HCT116 (cell line): ENCODE measurements around the gene AVL9.

ENCODE experiments used
- ATF3 ChIP-seq: IDR thresholded peaks from 2 replicates; pipeline ENCODE4 v1.6.1; 2012
- CBX3 ChIP-seq: IDR thresholded peaks from 2 replicates; pipeline ENCODE4 v1.6.1; 2012; ENCODE audit warnings: low read depth
- CTCF ChIP-seq, 3 experiments: fragments of 200-600 bp in 1 of 3; sonication (generic) in 1 of 3; IDR thresholded peaks in 2 of 3; conservative IDR thresholded peaks in 1 of 3; 2 replicates each; pipeline ENCODE4 v1.5.1; 2012 to 2017; ENCODE audit warnings: low read depth in 2 of 3, low read length in 2 of 3, antibody characterized with exemption in 1 of 3, borderline replicate concordance in 1 of 3, control low read depth in 1 of 3, mild to moderate bottlenecking in 1 of 3, mixed read lengths in 1 of 3, mixed run types in 1 of 3, moderate library complexity in 1 of 3; ENCODE audit not compliant: insufficient read depth in 1 of 3
- EZH2 ChIP-seq: fragments of 200-600 bp; sonication (generic); IDR thresholded peaks from 2 replicates; pipeline ENCODE4 v1.6.1; 2017; ENCODE audit warnings: antibody characterized with exemption, mixed run types
- JUND ChIP-seq: IDR thresholded peaks from 2 replicates; pipeline ENCODE4 v1.6.1; 2012
- POLR2A ChIP-seq: IDR thresholded peaks from 2 replicates; pipeline ENCODE4 v1.7.0; 2011; ENCODE audit warnings: borderline replicate concordance; ENCODE audit not compliant: insufficient read depth, insufficient read length; ENCODE audit errors: extremely low read depth
- POLR2AphosphoS5 ChIP-seq: IDR thresholded peaks from 2 replicates; pipeline ENCODE4 v1.6.1; 2011; ENCODE audit warnings: mild to moderate bottlenecking, low read depth, low read length, moderate library complexity
- RAD21 ChIP-seq: IDR thresholded peaks from 2 replicates; pipeline ENCODE4 v1.6.1; 2012; ENCODE audit warnings: low read depth, mild to moderate bottlenecking
- SP1 ChIP-seq: IDR thresholded peaks from 2 replicates; pipeline ENCODE4 v1.6.1; 2012; ENCODE audit warnings: low read depth
- SRF ChIP-seq: IDR thresholded peaks from 2 replicates; pipeline ENCODE4 v1.6.1; 2012; ENCODE audit warnings: low read depth
- TCF7L2 ChIP-seq: IDR thresholded peaks from 2 replicates; pipeline ENCODE4 v1.7.0; 2011; ENCODE audit warnings: borderline replicate concordance, inconsistent platforms; ENCODE audit not compliant: insufficient read depth, insufficient read length; ENCODE audit errors: extremely low read depth
- YY1 ChIP-seq: IDR thresholded peaks from 2 replicates; pipeline ENCODE4 v1.6.1; 2011; ENCODE audit warnings: low read length, low read depth, moderate library complexity, mild to moderate bottlenecking; ENCODE audit not compliant: insufficient replicate concordance; ENCODE audit errors: extremely low read depth

DNA sequence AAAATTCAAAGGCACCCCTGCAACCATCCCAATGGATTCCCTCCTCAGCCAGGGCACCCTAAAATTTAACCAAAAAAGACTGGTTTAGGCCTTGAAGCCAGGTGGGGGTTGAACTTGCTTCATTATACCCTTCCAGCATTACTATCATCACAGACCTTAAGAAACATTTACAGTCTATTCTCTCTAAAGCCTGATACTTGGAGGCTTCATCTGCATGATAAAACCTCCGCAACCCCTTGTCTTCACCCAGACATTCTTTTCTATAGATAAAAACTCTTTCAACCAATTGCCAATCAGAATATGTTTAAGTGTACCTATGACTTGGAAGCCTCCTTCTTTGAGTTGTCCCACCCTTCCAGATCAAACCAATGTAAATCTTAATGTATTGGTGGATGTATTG, 17.9 kb downstream of the AVL9 start:
- TF ChIP-seq CTCF (IDR thresholded peaks at IDR 0.05 in 2 of 3, conservative IDR thresholded peaks at IDR 0.05 in 1 of 3; ENCODE audit: borderline replicate concordance in 1 of 3, insufficient read depth in 1 of 3, low read depth in 2 of 3, low read length in 2 of 3), result no peak
- TF ChIP-seq POLR2AphosphoS5, result no peak
- no peak for TF ChIP-seq POLR2A
- no peak for TF ChIP-seq SRF
- TF ChIP-seq TCF7L2, result no peak
- no peak for TF ChIP-seq EZH2
- no peak for TF ChIP-seq YY1
- TF ChIP-seq SP1, result no peak
- TF ChIP-seq CBX3, result no peak
- TF ChIP-seq RAD21, result no peak
- TF ChIP-seq ATF3, result no peak
- no peak for TF ChIP-seq JUND
